Esophagus muscularis mucosa (tissue), 4 donors: ENCODE measurements around the gene LRP2. TPM values are rescaled to one million over a fixed set of nuclear protein-coding genes. Genes with fewer than 3 reads are reported as not detected.

Source experiments
- DNase-seq: peaks from one replicate; pipeline ENCODE4 v3.0.0-alpha.2; 2017; ENCODE audit errors: extremely low spot score
- H3K27ac ChIP-seq, 4 donors: fragments of 200-600 bp; sonication (generic); replicated peaks in 1 of 4; 1 replicate in 3 of 4; 2 replicates in 1 of 4; pipeline ENCODE4 v1.5.1; 2016 to 2019; ENCODE audit warnings: mild to moderate bottlenecking in 1 of 4
- H3K27me3 ChIP-seq, 4 donors: fragments of 200-600 bp; sonication (generic); one replicate each; pipeline versions ENCODE4 v1.5.1 to v1.6.0; 2016 to 2019
- H3K36me3 ChIP-seq, 4 donors: fragments of 200-600 bp; sonication (generic); one replicate each; pipeline ENCODE4 v1.5.1; 2016 to 2019
- H3K4me1 ChIP-seq, 4 donors: fragments of 200-600 bp; sonication (generic); one replicate each; pipeline ENCODE4 v1.5.1; 2016 to 2019
- H3K4me3 ChIP-seq, 4 donors: fragments of 200-600 bp; sonication (generic); 1 replicate in 2 of 4; 2 replicates in 2 of 4; pipeline ENCODE4 v1.5.1; 2016 to 2019; ENCODE audit warnings: mild to moderate bottlenecking in 4 of 4, moderate library complexity in 1 of 4
- H3K9me3 ChIP-seq, 4 donors: fragments of 200-600 bp; sonication (generic); 1 replicate in 3 of 4; 2 replicates in 1 of 4; pipeline ENCODE4 v1.5.1; 2016 to 2019
- CTCF ChIP-seq, 3 experiments: fragments of 200-600 bp in 2 of 3; fragments of 450-650 bp in 1 of 3; sonication (generic) in 2 of 3; IDR thresholded peaks; one replicate each; pipeline ENCODE4 v1.5.1; 2017 to 2019; ENCODE audit warnings: antibody characterized with exemption in 3 of 3, mild to moderate bottlenecking in 2 of 3, moderate library complexity in 1 of 3
- EP300 ChIP-seq: sonication (generic); formaldehyde crosslinking; IDR thresholded peaks from one replicate; pipeline ENCODE4 v1.6.1; 2017; ENCODE audit warnings: antibody characterized with exemption
- POLR2A ChIP-seq: fragments of 450-650 bp; IDR thresholded peaks from one replicate; pipeline ENCODE4 v1.6.1; 2017; ENCODE audit warnings: antibody characterized with exemption, moderate library complexity, mild to moderate bottlenecking, low read depth
- POLR2AphosphoS5 ChIP-seq, 2 donors: sonication (generic); formaldehyde crosslinking; IDR thresholded peaks; one replicate each; pipeline ENCODE4 v1.6.1; 2017; ENCODE audit warnings: antibody characterized with exemption in 2 of 2
- WGBS: methylation state at CpG from one replicate; pipeline ENCODE4 v1.1.5; 2018; 5-methylcytosine and 5-hydroxymethylcytosine counted together
- intact Hi-C: fragments of 100-400 bp; cut with DNase I; formaldehyde crosslinking; loops from one replicate; pipeline ENCODE4 v1.15.1; 2023
- total RNA-seq, 4 donors: library from RNA; depleted of rRNA; stranded (reverse); fragments of >200 nt; gene quantifications; one replicate each; pipeline versions ENCODE4 v1.1.0 to v1.2.1, GENCODE V29; 2016

Gene LRP2
- total RNA-seq, 4 donors from 2014 or later: not detected

- Histone ChIP-seq H3K27ac (no peak overlapping the region), H3K4me1 (no peaks in the 10 kb centered on the region), H3K36me3 (no peaks in the 10 kb centered on the region), H3K27me3 (no peaks in the 10 kb centered on the region), H3K4me3 (no peak overlapping the region), H3K9me3 (no peaks in the 10 kb centered on the region)
- intact Hi-C loops: loop anchor here (2.0 kb wide), 1 partner anchor 171 kb away; no protein-coding TSS in a partner anchor
- 33% methylated on average over 9 of the region's 9 CpGs for WGBS
- TF ChIP-seq CTCF (IDR thresholded peaks at IDR 0.05): peak; percentile 62 to 90 (median 77)
- no peak for TF ChIP-seq EP300
- no peak for DNase-seq
Measured at GRCh38 chr2:169131587-169132512, 230.5 kb downstream of the LRP2 start.

GRCh38 chr2:169129703-169130243 is 232.6 kb downstream of the LRP2 start:
- no peaks in the 10 kb centered on the region for H3K27me3 ChIP-seq
- no peaks in the 10 kb centered on the region for H3K4me1 ChIP-seq
- H3K4me3 ChIP-seq: no peak overlapping the region
- TF ChIP-seq EP300 (no peak), CTCF (IDR thresholded peaks at IDR 0.05) (no peak), POLR2A (no peak), POLR2AphosphoS5 (IDR thresholded peaks at IDR 0.05) (no peak)
- 90% methylated on average over 5 of the region's 5 CpGs for WGBS
- H3K27ac ChIP-seq: no peak overlapping the region
- no peaks in the 10 kb centered on the region for H3K9me3 ChIP-seq
- intact Hi-C loops: no loop called here
- no peaks in the 10 kb centered on the region for H3K36me3 ChIP-seq
- DNase-seq: peak; percentile 75

- no peaks in the 10 kb centered on the region for H3K36me3 ChIP-seq
- peaks cover 0 to 15% (median 0%) of the 10 kb centered on the region in 4 donors for H3K4me1 ChIP-seq
- WGBS: 76% methylated on average over 4 of the region's 4 CpGs
- H3K27me3 ChIP-seq: peaks cover 0 to 6% (median 0%) of the 10 kb centered on the region in 4 donors
- H3K9me3 ChIP-seq: no peaks in the 10 kb centered on the region
- H3K27ac ChIP-seq: no peak overlapping the region
- intact Hi-C loops: no loop called here
- DNase-seq: no peak
- TF ChIP-seq CTCF (IDR thresholded peaks at IDR 0.05) (no peak), POLR2A (no peak), POLR2AphosphoS5 (IDR thresholded peaks at IDR 0.05) (no peak)
- no peak overlapping the region for H3K4me3 ChIP-seq
Measured at GRCh38 chr2:169119851-169120250, 242.5 kb downstream of the LRP2 start.

- Histone ChIP-seq H3K9me3 (no peaks in the 10 kb centered on the region), H3K27ac (no peak overlapping the region), H3K4me3 (no peak overlapping the region), H3K27me3 (peaks cover 0 to 6% (median 0%) of the 10 kb centered on the region in 4 donors), H3K36me3 (no peaks in the 10 kb centered on the region), H3K4me1 (peaks cover 0 to 15% (median 0%) of the 10 kb centered on the region in 4 donors)
- TF ChIP-seq CTCF (IDR thresholded peaks at IDR 0.05) (no peak), POLR2AphosphoS5 (IDR thresholded peaks at IDR 0.05) (no peak), EP300 (no peak), POLR2A (no peak)
- intact Hi-C loops: no loop called here
- 5% methylated on average over 1 of the region's 4 CpGs for WGBS
- DNase-seq: peak; percentile 19
Measured at GRCh38 chr2:169119123-169119760, 243.1 kb downstream of the LRP2 start.
